ENCODE data around the gene SLC9A9. TPM values are rescaled to one million over a fixed set of nuclear protein-coding genes. Genes with fewer than 3 reads are reported as not detected.

SLC9A9 gene
- total RNA-seq, 2 experiments from 2014 or later, result 1.3 to 1.6 TPM

GRCh38 chr3:143839980-143840379, 8.3 kb downstream of the SLC9A9 start:
- POLR2A ChIA-PET, result no interaction called here
- Mint-ChIP-seq H3K36me3 (peaks cover 2% of the 10 kb centered on the region), H3K9me3 (no peaks in the 10 kb centered on the region), H3K27me3 (no peaks in the 10 kb centered on the region), H3K4me1 (ENCODE audit: low read depth) (peaks cover 51% of the 10 kb centered on the region), H3K27ac (no peak overlapping the region), H3K4me3 (no peak overlapping the region)
- DNase-seq, result no peak
- intact Hi-C loops (cut with micrococcal nuclease), result loop anchor here (5.0 to 10.0 kb wide), 2 partner anchors 395 to 673 kb away; no protein-coding TSS in a partner anchor
- CTCF ChIA-PET, result no interaction called here

- DNase-seq, result no peak
- no peaks in the 10 kb centered on the region for H3K9me3 Mint-ChIP-seq
- POLR2A ChIA-PET, result no interaction called here
- H3K4me1 Mint-ChIP-seq (ENCODE audit: low read depth), result peaks cover 50% of the 10 kb centered on the region
- no peak overlapping the region for H3K27ac Mint-ChIP-seq
- CTCF ChIA-PET, result no interaction called here
- H3K36me3 Mint-ChIP-seq, result peaks cover 3% of the 10 kb centered on the region
- intact Hi-C loops (cut with micrococcal nuclease), result loop anchor here (5.0 to 10.0 kb wide), 2 partner anchors 392 to 670 kb away; no protein-coding TSS in a partner anchor
- no peaks in the 10 kb centered on the region for H3K27me3 Mint-ChIP-seq
- no peak overlapping the region for H3K4me3 Mint-ChIP-seq
Measured at GRCh38 chr3:143837076-143837475, 11.2 kb downstream of the SLC9A9 start.

- peak; percentile 66 for DNase-seq
- no peak overlapping the region for H3K4me3 Mint-ChIP-seq
- POLR2A ChIA-PET, result no interaction called here
- CTCF ChIA-PET, result interaction anchor here (1.1 kb wide), 1 partner anchor 60 kb away, joined by 3 read pairs; no protein-coding TSS in a partner anchor
- peaks cover 54% of the 10 kb centered on the region for H3K4me1 Mint-ChIP-seq (ENCODE audit: low read depth)
- H3K36me3 Mint-ChIP-seq, result peaks cover 3% of the 10 kb centered on the region
- no peaks in the 10 kb centered on the region for H3K27me3 Mint-ChIP-seq
- no peak overlapping the region for H3K27ac Mint-ChIP-seq
- no peaks in the 10 kb centered on the region for H3K9me3 Mint-ChIP-seq
- intact Hi-C loops (cut with micrococcal nuclease), result loop anchor here (1.0 to 10.0 kb wide), 5 partner anchors 10 to 668 kb away; partner anchors contain the start of gene SLC9A9
Measured at GRCh38 chr3:143835312-143835711, 13.0 kb downstream of the SLC9A9 start.

- no peak overlapping the region for H3K27ac Mint-ChIP-seq
- intact Hi-C loops (cut with micrococcal nuclease), result loop anchor here (1.0 to 10.0 kb wide), 3 partner anchors 18 to 388 kb away; no protein-coding TSS in a partner anchor
- no peak overlapping the region for H3K4me3 Mint-ChIP-seq
- peaks cover 6% of the 10 kb centered on the region for H3K36me3 Mint-ChIP-seq
- DNase-seq, result no peak
- CTCF ChIA-PET, result no interaction called here
- no peaks in the 10 kb centered on the region for H3K9me3 Mint-ChIP-seq
- no peaks in the 10 kb centered on the region for H3K27me3 Mint-ChIP-seq
- POLR2A ChIA-PET, result no interaction called here
- H3K4me1 Mint-ChIP-seq (ENCODE audit: low read depth), result peaks cover 48% of the 10 kb centered on the region
Measured at GRCh38 chr3:143832433-143832832, 15.8 kb downstream of the SLC9A9 start.

DNA sequence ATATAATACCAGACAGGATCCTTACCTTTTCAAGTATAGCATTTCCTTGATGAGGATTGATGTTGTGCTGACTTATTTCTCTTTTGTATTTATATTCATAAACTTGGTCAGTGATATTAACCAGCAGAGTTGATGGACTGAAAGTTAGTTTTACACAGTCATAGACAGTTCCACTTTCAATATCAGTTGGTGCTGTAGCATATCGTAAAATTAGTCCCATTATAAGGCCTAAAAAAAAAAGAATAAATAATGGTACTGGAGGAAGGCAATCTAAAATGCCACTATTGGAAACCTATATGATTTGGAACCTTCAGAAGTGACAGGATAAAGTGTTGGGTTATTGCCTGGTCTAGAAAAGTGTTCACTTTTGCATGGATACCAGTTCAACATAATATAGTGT, 16.3 kb downstream of the SLC9A9 start:
- Mint-ChIP-seq H3K4me1 (ENCODE audit: low read depth) (peaks cover 48% of the 10 kb centered on the region), H3K27ac (no peak overlapping the region), H3K27me3 (no peaks in the 10 kb centered on the region), H3K4me3 (no peak overlapping the region), H3K9me3 (no peaks in the 10 kb centered on the region), H3K36me3 (peaks cover 6% of the 10 kb centered on the region)
- ChIA-PET CTCF (interaction anchor here (1.2 kb wide), 1 partner anchor 17 kb away, joined by 3 read pairs; the partner anchor contains the start of gene SLC9A9), POLR2A (no interaction called here)
- DNase-seq, result no peak
- intact Hi-C loops (cut with micrococcal nuclease), result loop anchor here (1.0 to 10.0 kb wide), 3 partner anchors 18 to 387 kb away; no protein-coding TSS in a partner anchor

DNA sequence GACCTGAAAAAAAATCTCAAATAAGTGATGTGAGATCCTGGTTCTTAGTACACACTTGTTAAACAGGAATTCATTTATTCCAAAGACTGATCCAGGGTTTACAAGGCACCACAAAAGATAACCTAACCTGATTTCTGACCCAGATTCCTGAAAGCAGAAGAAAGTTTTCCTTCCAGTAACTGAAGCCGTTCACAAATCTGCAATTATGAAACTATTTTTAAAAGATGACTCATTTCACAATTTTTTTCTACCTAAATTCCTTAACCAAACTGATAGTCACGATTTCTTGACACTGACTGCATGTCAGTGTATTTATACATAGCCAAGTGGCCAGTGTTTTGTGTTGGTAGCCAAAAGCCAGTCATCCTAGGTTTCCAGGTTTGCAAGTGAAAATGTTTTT, 17.1 kb downstream of the SLC9A9 start:
- Mint-ChIP-seq H3K4me3 (peak overlapping the region; percentile 17), H3K36me3 (peaks cover 6% of the 10 kb centered on the region), H3K9me3 (no peaks in the 10 kb centered on the region), H3K27me3 (no peaks in the 10 kb centered on the region), H3K4me1 (ENCODE audit: low read depth) (peaks cover 54% of the 10 kb centered on the region), H3K27ac (peak overlapping the region; percentile 20)
- intact Hi-C loops (cut with micrococcal nuclease), result loop anchor here (5.0 to 10.0 kb wide), 2 partner anchors 294 to 386 kb away; no protein-coding TSS in a partner anchor
- ChIA-PET POLR2A (no interaction called here), CTCF (interaction anchor here (1.2 kb wide), 1 partner anchor 18 kb away, joined by 3 read pairs; the partner anchor contains the start of gene SLC9A9)
- no peak for DNase-seq

DNA sequence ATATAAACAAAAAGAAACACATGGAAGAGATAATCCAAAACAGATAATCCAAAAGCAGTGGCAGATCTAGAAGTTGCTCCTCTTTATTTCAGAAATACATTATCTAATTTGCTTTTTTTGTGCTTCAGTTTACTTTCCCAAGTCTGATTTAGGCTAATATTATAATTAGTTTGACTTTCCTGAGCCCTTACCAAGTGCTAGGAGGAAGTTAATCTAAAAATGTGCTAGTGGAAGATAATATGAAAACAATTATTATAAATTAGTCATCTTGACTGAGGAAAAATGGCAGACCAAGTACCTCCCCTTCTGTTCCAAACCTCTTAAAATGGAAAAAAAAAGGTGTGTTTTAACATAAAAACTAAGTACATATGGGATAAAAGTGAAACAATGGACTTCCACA, 17.5 kb downstream of the SLC9A9 start:
- intact Hi-C loops (cut with micrococcal nuclease), result loop anchor here (5.0 to 10.0 kb wide), 2 partner anchors 293 to 386 kb away; no protein-coding TSS in a partner anchor

GRCh38 chr3:143830063-143830462, 18.2 kb downstream of the SLC9A9 start:
- Mint-ChIP-seq H3K4me1 (ENCODE audit: low read depth) (peaks cover 52% of the 10 kb centered on the region), H3K27ac (no peak overlapping the region), H3K36me3 (peaks cover 4% of the 10 kb centered on the region), H3K9me3 (no peaks in the 10 kb centered on the region), H3K27me3 (no peaks in the 10 kb centered on the region), H3K4me3 (no peak overlapping the region)
- DNase-seq, result no peak
- intact Hi-C loops (cut with micrococcal nuclease), result loop anchor here (5.0 to 10.0 kb wide), 2 partner anchors 293 to 385 kb away; no protein-coding TSS in a partner anchor
- POLR2A ChIA-PET, result no interaction called here
- CTCF ChIA-PET, result no interaction called here

More for the DNA sequence above, 17.5 kb downstream of the SLC9A9 start:
- H3K4me3 Mint-ChIP-seq, result peak overlapping the region; percentile 17
- peaks cover 6% of the 10 kb centered on the region for H3K36me3 Mint-ChIP-seq
- ChIA-PET CTCF (interaction anchor here (1.2 kb wide), 1 partner anchor 18 kb away, joined by 3 read pairs; the partner anchor contains the start of gene SLC9A9), POLR2A (no interaction called here)
- peak overlapping the region; percentile 20 for H3K27ac Mint-ChIP-seq
- H3K27me3 Mint-ChIP-seq, result no peaks in the 10 kb centered on the region
- peaks cover 54% of the 10 kb centered on the region for H3K4me1 Mint-ChIP-seq (ENCODE audit: low read depth)
- no peak for DNase-seq
- H3K9me3 Mint-ChIP-seq, result no peaks in the 10 kb centered on the region

DNA sequence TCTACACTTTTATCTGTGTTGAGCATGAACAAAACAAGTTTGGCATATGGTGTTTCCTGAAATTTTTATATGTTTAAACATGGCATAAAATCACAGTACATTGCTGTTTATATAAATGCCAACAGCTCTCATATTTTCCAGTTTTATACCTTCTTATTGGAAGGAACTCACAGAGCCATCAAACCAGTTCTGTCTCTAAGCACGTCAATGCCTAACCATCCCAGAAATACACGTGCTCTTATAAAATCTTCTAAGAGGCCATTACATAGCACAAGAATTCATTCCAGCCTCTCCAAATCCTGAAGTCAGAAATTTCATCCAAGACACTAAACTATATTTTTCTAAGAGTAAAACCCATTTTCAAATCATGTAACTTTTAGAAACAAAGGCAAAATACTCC, 20.8 kb downstream of the SLC9A9 start:
- no peak overlapping the region for H3K27ac Mint-ChIP-seq
- no peaks in the 10 kb centered on the region for H3K27me3 Mint-ChIP-seq
- peaks cover 3% of the 10 kb centered on the region for H3K36me3 Mint-ChIP-seq
- H3K4me3 Mint-ChIP-seq, result no peak overlapping the region
- no peak for DNase-seq
- POLR2A ChIA-PET, result no interaction called here
- CTCF ChIA-PET, result interaction anchor here (1.2 kb wide), 1 partner anchor 144 kb away, joined by 4 read pairs; the partner anchor contains the start of gene DIPK2A
- peaks cover 53% of the 10 kb centered on the region for H3K4me1 Mint-ChIP-seq (ENCODE audit: low read depth)
- intact Hi-C loops (cut with micrococcal nuclease), result no loop called here
- no peaks in the 10 kb centered on the region for H3K9me3 Mint-ChIP-seq

GRCh38 chr3:143826296-143826695, 22.0 kb downstream of the SLC9A9 start:
- Mint-ChIP-seq H3K9me3 (no peaks in the 10 kb centered on the region), H3K27ac (peak overlapping the region; percentile 76), H3K4me1 (ENCODE audit: low read depth) (peaks cover 57% of the 10 kb centered on the region), H3K4me3 (no peak overlapping the region), H3K36me3 (peaks cover 3% of the 10 kb centered on the region), H3K27me3 (no peaks in the 10 kb centered on the region)
- DNase-seq, result no peak
- POLR2A ChIA-PET, result no interaction called here
- intact Hi-C loops (cut with micrococcal nuclease), result no loop called here
- CTCF ChIA-PET, result interaction anchor here (1.2 kb wide), 1 partner anchor 145 kb away, joined by 4 read pairs; the partner anchor contains the start of gene DIPK2A

- intact Hi-C loops (cut with micrococcal nuclease), result loop anchor here (1.0 to 2.0 kb wide), 4 partner anchors 10 to 146 kb away; partner anchors contain the start of genes DIPK2A and SLC9A9
- Mint-ChIP-seq H3K27me3 (no peaks in the 10 kb centered on the region), H3K36me3 (peaks cover 3% of the 10 kb centered on the region), H3K27ac (peak overlapping the region; percentile 76), H3K4me3 (no peak overlapping the region), H3K4me1 (ENCODE audit: low read depth) (peaks cover 56% of the 10 kb centered on the region), H3K9me3 (no peaks in the 10 kb centered on the region)
- ChIA-PET POLR2A (interaction anchor here (1.1 to 1.2 kb wide), 2 partner anchors 22 to 31 kb away, joined by 3 to 5 read pairs; partner anchors contain the start of gene SLC9A9), CTCF (interaction anchor here (0.7 to 0.8 kb wide), 2 partner anchors 146 to 150 kb away, joined by 3 to 4 read pairs; partner anchors contain the start of gene DIPK2A)
- DNase-seq, result no peak
Measured at GRCh38 chr3:143825513-143825912, 22.8 kb downstream of the SLC9A9 start.

DNA sequence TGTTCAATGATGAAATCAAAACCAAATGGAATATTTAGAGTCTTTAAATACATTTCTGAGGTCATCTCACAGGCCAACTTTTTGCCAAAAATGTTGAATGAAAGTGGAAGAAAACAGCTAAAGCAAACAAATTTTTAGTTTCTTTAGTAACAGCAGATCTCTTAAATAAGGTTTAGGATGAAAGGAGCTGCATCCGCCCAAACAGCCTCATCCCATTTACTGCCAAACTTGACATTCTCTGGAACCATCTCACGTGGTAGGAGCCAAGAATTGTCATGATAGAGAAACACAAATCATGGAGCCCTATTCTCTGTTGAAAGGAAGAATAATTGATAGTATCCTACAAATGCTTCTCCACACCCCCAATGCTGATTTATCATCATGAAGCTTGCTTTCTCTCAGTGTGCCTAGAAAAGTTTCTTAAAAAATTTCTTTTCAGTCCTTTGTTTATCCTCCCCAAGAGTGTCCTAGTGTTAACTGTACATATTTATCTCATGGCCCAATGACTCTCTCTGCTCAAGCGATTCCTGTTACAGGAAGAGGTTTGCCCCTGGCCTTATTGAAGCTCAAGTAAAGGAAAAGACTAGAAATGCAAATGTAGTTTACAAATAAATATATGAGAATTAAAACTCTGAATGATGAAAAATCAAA, 23.4 kb downstream of the SLC9A9 start:
- peak overlapping the region; percentile 28 for H3K27ac Mint-ChIP-seq
- DNase-seq, result no peak
- H3K36me3 Mint-ChIP-seq, result peaks cover 3% of the 10 kb centered on the region
- no peak overlapping the region for H3K4me3 Mint-ChIP-seq
- peaks cover 50% of the 10 kb centered on the region for H3K4me1 Mint-ChIP-seq (ENCODE audit: low read depth)
- H3K9me3 Mint-ChIP-seq, result no peaks in the 10 kb centered on the region
- H3K27me3 Mint-ChIP-seq, result no peaks in the 10 kb centered on the region
- ChIA-PET CTCF (interaction anchor here (0.7 to 0.8 kb wide), 2 partner anchors 147 to 151 kb away, joined by 3 to 4 read pairs; partner anchors contain the start of gene DIPK2A), POLR2A (interaction anchor here (1.1 to 1.2 kb wide), 2 partner anchors 23 to 32 kb away, joined by 3 to 5 read pairs; partner anchors contain the start of gene SLC9A9)
- intact Hi-C loops (cut with micrococcal nuclease), result loop anchor here (1.0 to 2.0 kb wide), 4 partner anchors 10 to 146 kb away; partner anchors contain the start of genes DIPK2A and SLC9A9
